ENCODE measurements around the gene KCTD13. TPM values are rescaled to one million over a fixed set of nuclear protein-coding genes. Genes with fewer than 3 reads are reported as not detected.

Gene KCTD13
- total RNA-seq, 2 experiments from 2014 or later: 40.0 to 43.8 TPM

GRCh38 chr16:29900102-29900887, 25.7 kb downstream of the KCTD13 start, which contains the start of gene ASPHD1:
TSS of gene ASPHD1 (plus strand) at chr16:29900488. CDS start at chr16:29900972, 484 bp downstream.
- intact Hi-C loops (cut with DNase I, micrococcal nuclease): loop anchor here in 1 of 2 experiments (1.0 to 5.0 kb wide), 3 partner anchors 33 to 92 kb away; partner anchors contain the start of gene TMEM219
- ChIA-PET CTCF (interaction anchor here (0.8 to 1.4 kb wide), 3 partner anchors 37 to 62 kb away, joined by 3 to 5 read pairs (median 3); partner anchors contain the start of genes CDIPT and TMEM219), POLR2A (interaction anchor here (0.6 to 2.2 kb wide), 10 partner anchors 10 to 110 kb away, joined by 3 to 18 read pairs (median 4); partner anchors contain the start of genes CDIPT, HIRIP3, KCTD13 and KIF22)
- no peaks in the 10 kb centered on the region for H3K36me3 Mint-ChIP-seq (ENCODE audit: low read depth)
- peaks cover 4% of the 10 kb centered on the region for H3K4me1 Mint-ChIP-seq (ENCODE audit: low read depth)
- TF ChIP-seq CTCF (IDR thresholded peaks at IDR 0.05): no peak
- H3K27ac Mint-ChIP-seq: no peak within 1 kb of the TSS
- Histone ChIP-seq H3K36me3 (ENCODE audit: insufficient read depth, low read length) (no peaks in the 10 kb centered on the region), H3K9me3 (ENCODE audit: control insufficient read depth in 1 of 2, insufficient read depth in 1 of 2, low read length in 2 of 2) (peaks cover 0 to 23% of the 10 kb centered on the region in 2 experiments), H3K27ac (ENCODE audit: low read depth in 1 of 2, low read length in 2 of 2) (no peak within 1 kb of the TSS), H3K27me3 (ENCODE audit: control insufficient read depth in 1 of 2, insufficient read depth in 2 of 2, low read length in 2 of 2) (peaks cover 28 to 29% of the 10 kb centered on the region in 2 experiments), H3K4me3 (ENCODE audit: low read length) (peak within 1 kb of the TSS; percentile 55), H3K4me1 (ENCODE audit: insufficient read depth, low read length) (peaks cover 22% of the 10 kb centered on the region)
- no peaks in the 10 kb centered on the region for H3K9me3 Mint-ChIP-seq
- peak in 11 of 14 experiments; percentile 47 to 88 (median 70) for DNase-seq
- peak within 1 kb of the TSS; percentile 74 for H3K4me3 Mint-ChIP-seq
- peaks cover 31% of the 10 kb centered on the region for H3K27me3 Mint-ChIP-seq
- ATAC-seq (ENCODE audit: poor library complexity): peak; percentile 89

- no peak for ATAC-seq (ENCODE audit: poor library complexity)
- H3K36me3 Mint-ChIP-seq (ENCODE audit: low read depth): no peaks in the 10 kb centered on the region
- no peak within 1 kb of the TSS for H3K27ac Mint-ChIP-seq
- peaks cover 4% of the 10 kb centered on the region for H3K4me1 Mint-ChIP-seq (ENCODE audit: low read depth)
- Histone ChIP-seq H3K27me3 (ENCODE audit: control insufficient read depth in 1 of 2, insufficient read depth in 2 of 2, low read length in 2 of 2) (peaks cover 28 to 29% of the 10 kb centered on the region in 2 experiments), H3K27ac (ENCODE audit: low read depth in 1 of 2, low read length in 2 of 2) (no peak within 1 kb of the TSS), H3K4me1 (ENCODE audit: insufficient read depth, low read length) (peaks cover 22% of the 10 kb centered on the region), H3K9me3 (ENCODE audit: control insufficient read depth in 1 of 2, insufficient read depth in 1 of 2, low read length in 2 of 2) (peaks cover 0 to 23% of the 10 kb centered on the region in 2 experiments), H3K4me3 (ENCODE audit: low read length) (peak within 1 kb of the TSS; percentile 55), H3K36me3 (ENCODE audit: insufficient read depth, low read length) (no peaks in the 10 kb centered on the region)
- intact Hi-C loops (cut with DNase I, micrococcal nuclease): loop anchor here in 1 of 2 experiments (1.0 to 5.0 kb wide), 3 partner anchors 33 to 93 kb away; partner anchors contain the start of gene TMEM219
- H3K27me3 Mint-ChIP-seq: peaks cover 32% of the 10 kb centered on the region
- DNase-seq: peak in 8 of 14 experiments; percentile 23 to 83 (median 68)
- POLR2A ChIA-PET: interaction anchor here (0.6 to 2.2 kb wide), 8 partner anchors 19 to 109 kb away, joined by 3 to 18 read pairs (median 4); partner anchors contain the start of genes CDIPT, HIRIP3, KCTD13 and KIF22
- CTCF ChIA-PET: interaction anchor here (0.8 to 1.4 kb wide), 3 partner anchors 36 to 62 kb away, joined by 3 to 5 read pairs (median 3); partner anchors contain the start of genes CDIPT and TMEM219
- H3K4me3 Mint-ChIP-seq: peak within 1 kb of the TSS; percentile 74
- no peaks in the 10 kb centered on the region for H3K9me3 Mint-ChIP-seq
- TF ChIP-seq CTCF (IDR thresholded peaks at IDR 0.05): no peak
Measured at GRCh38 chr16:29899516-29900101, 26.4 kb downstream of the KCTD13 start, which contains the start of gene SEZ6L2. TSS of gene SEZ6L2 (minus strand) at chr16:29899550. CDS start at chr16:29899019, 531 bp downstream.
